ENCODE measurements around the gene LHFPL4. TPM values are rescaled to one million over a fixed set of nuclear protein-coding genes. Genes with fewer than 3 reads are reported as not detected.
"Not testable (repeated sequence)": the region's sequence is repeated elsewhere in the genome, so short reads cannot be mapped to it uniquely, and the experiment has no call there.

Gene LHFPL4
- not detected for total RNA-seq

DNA sequence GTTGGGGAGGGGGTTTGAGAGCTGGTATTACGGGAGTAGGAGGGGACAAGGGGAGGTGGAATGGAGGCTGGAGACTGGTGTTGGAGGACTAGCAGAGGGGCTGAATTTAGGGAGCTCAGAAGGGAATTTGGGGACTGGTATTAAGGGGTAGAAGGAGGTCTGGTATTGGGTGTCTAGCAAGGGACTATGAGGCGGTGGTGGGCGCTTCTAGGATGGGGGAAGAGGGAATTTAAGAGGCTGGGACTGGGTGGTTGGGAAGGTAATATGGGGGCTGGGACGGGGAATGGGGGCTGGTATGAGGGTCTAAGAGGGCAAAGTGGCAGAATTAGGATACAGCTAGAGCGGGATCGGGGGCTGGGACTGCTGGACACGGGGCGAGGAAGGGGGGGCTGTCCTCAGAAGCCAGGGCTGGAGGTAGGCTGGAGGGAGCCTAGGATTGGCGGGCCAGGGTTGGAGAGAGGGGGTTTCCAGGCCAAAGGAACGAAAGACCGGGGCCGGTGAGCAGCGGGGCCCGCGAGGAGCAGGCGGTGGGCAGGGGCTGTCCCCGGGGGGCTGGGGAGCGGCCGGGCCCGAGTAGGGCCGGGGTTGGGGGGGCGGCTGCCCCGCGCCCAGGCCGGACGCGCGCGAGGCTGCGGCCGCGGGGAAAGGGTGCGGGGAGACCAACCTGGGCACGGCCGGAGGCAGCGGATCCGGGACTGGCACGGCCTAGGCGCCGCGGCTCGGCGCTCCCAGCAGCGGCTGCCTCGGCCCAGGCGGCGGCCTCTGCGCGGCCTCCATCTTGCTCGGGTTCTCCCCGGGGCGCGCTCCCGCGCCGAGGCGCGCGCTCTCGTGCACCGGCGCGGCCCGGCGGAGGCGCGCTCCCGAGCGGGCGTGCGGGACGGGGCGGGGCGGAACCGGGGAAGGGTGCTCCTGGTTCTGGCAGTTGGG lies at the start of gene LHFPL4:
LHFPL4 (minus strand) TSS at position 802 of the 927 bp plus-strand sequence. CDS start 1,143 bp downstream, outside the sequence.
- no peaks in the 10 kb centered on the region for H3K36me3 Mint-ChIP-seq (ENCODE audit: insufficient read depth)
- H3K9me3 Mint-ChIP-seq, result no peaks in the 10 kb centered on the region
- H3K4me1 Mint-ChIP-seq (ENCODE audit: low read depth), result peaks cover 2% of the 10 kb centered on the region
- ATAC-seq (no peak), DNase-seq (no peak)
- no peak within 1 kb of the TSS for H3K4me3 Mint-ChIP-seq
- H3K27me3 Mint-ChIP-seq (ENCODE audit: low read depth), result peaks cover 66% of the 10 kb centered on the region

- no peak for ATAC-seq
- peaks cover 56% of the 10 kb centered on the region for H3K27me3 Mint-ChIP-seq (ENCODE audit: low read depth)
- H3K9me3 Mint-ChIP-seq, result peaks cover 11% of the 10 kb centered on the region
- H3K36me3 Mint-ChIP-seq (ENCODE audit: insufficient read depth), result no peaks in the 10 kb centered on the region
- no peak overlapping the region for H3K4me3 Mint-ChIP-seq
- H3K4me1 Mint-ChIP-seq (ENCODE audit: low read depth), result peaks cover 2% of the 10 kb centered on the region
- no peak for DNase-seq
Observed at GRCh38 chr3:9602620-9603019, 49.0 kb upstream of the LHFPL4 start.

GRCh38 chr3:9601006-9601581 lies 47.5 kb upstream of the LHFPL4 start:
- H3K4me3 Mint-ChIP-seq; H3K9me3 Mint-ChIP-seq; H3K4me1 Mint-ChIP-seq (ENCODE audit: low read depth); ATAC-seq; H3K36me3 Mint-ChIP-seq (ENCODE audit: insufficient read depth); DNase-seq: not testable (repeated sequence)
- peaks cover 54% of the 10 kb centered on the region for H3K27me3 Mint-ChIP-seq (ENCODE audit: low read depth)

- no peak for DNase-seq
- Mint-ChIP-seq H3K27me3 (ENCODE audit: low read depth) (peaks cover 53% of the 10 kb centered on the region), H3K4me1 (ENCODE audit: low read depth) (peaks cover 2% of the 10 kb centered on the region), H3K36me3 (ENCODE audit: insufficient read depth) (no peaks in the 10 kb centered on the region), H3K9me3 (peaks cover 7% of the 10 kb centered on the region), H3K4me3 (no peak overlapping the region)
- peak; percentile 58 to 62 for ATAC-seq
Observed at GRCh38 chr3:9600597-9600996, 47.0 kb upstream of the LHFPL4 start.

DNA sequence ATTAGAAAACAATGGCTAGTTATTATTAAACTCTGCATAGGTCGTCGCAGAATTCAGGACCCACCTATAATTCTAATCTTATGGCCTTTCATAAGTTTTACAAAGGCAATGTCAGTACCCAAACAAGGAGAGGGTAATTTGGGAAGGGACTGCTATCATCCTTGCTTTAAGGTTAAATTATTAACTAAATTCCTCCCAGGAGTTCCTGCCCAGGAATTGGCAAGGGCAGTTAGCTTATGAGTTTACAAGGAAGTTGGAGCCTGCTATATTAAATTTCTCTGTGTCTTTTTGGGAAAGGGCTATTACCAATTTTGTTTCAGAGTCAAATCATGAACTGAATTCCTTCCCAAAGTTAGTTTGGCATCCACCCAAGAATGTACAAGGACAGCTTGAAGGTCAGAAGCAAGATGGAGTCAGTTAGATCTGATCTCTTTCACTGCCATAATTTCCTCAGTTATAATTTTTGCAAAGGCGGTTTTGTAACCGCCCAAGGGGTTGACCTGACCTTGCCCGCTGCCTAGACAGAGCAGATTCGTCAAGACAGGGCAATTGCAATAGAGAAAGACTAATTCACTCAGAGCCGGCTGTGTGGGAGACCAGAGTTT lies 45.3 kb upstream of the LHFPL4 start:
- Mint-ChIP-seq H3K9me3 (no peaks in the 10 kb centered on the region), H3K36me3 (ENCODE audit: insufficient read depth) (no peaks in the 10 kb centered on the region), H3K27me3 (ENCODE audit: low read depth) (peaks cover 44% of the 10 kb centered on the region), H3K4me3 (no peak overlapping the region), H3K4me1 (ENCODE audit: low read depth) (peaks cover 2% of the 10 kb centered on the region)
- ATAC-seq, result no peak
- DNase-seq, result no peak

- H3K27me3 Mint-ChIP-seq (ENCODE audit: low read depth), result peaks cover 20% of the 10 kb centered on the region
- no peak for ATAC-seq
- DNase-seq, result no peak
- H3K36me3 Mint-ChIP-seq (ENCODE audit: insufficient read depth), result no peaks in the 10 kb centered on the region
- H3K4me1 Mint-ChIP-seq (ENCODE audit: low read depth), result peaks cover 2% of the 10 kb centered on the region
- no peak overlapping the region for H3K4me3 Mint-ChIP-seq
- no peaks in the 10 kb centered on the region for H3K9me3 Mint-ChIP-seq
Observed at GRCh38 chr3:9595877-9596276, 42.3 kb upstream of the LHFPL4 start.

DNA sequence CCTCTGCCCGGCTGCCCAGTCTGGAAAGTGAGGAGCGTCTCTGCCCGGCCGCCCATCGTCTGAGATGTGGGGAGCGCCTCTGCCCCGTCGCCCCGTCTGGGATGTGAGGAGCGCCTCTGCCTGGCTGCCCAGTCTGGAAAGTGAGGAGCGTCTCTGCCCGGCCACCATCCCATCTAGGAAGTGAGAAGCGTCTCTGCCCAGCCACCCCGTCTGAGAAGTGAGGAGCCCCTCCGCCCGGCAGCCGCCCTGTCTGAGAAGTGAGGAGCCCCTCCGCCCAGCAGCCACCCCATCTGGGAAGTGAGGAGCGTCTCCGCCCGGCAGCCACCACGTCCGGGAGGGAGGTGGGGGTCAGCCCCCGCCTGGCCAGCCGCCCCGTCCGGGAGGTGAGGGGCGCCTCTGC lies 38.2 kb upstream of the LHFPL4 start:
- not testable (repeated sequence) for ATAC-seq, DNase-seq

GRCh38 chr3:9590282-9590791 lies 36.7 kb upstream of the LHFPL4 start:
- no peaks in the 10 kb centered on the region for H3K9me3 Mint-ChIP-seq
- no peak for ATAC-seq
- peaks cover 5% of the 10 kb centered on the region for H3K27me3 Mint-ChIP-seq (ENCODE audit: low read depth)

More for the DNA sequence above, 38.2 kb upstream of the LHFPL4 start:
- not testable (repeated sequence) for H3K4me3 Mint-ChIP-seq; H3K4me1 Mint-ChIP-seq (ENCODE audit: low read depth); H3K27me3 Mint-ChIP-seq (ENCODE audit: low read depth); H3K9me3 Mint-ChIP-seq; H3K36me3 Mint-ChIP-seq (ENCODE audit: insufficient read depth)

GRCh38 chr3:9583792-9584191 lies 30.2 kb upstream of the LHFPL4 start:
- Mint-ChIP-seq H3K4me3 (no peak overlapping the region), H3K4me1 (ENCODE audit: low read depth) (no peaks in the 10 kb centered on the region), H3K9me3 (peaks cover 11% of the 10 kb centered on the region), H3K36me3 (ENCODE audit: insufficient read depth) (peaks cover 1% of the 10 kb centered on the region), H3K27me3 (ENCODE audit: low read depth) (peaks cover 2% of the 10 kb centered on the region)
- DNase-seq, result no peak
- ATAC-seq, result no peak

More at GRCh38 chr3:9590282-9590791, 36.7 kb upstream of the LHFPL4 start:
- Mint-ChIP-seq H3K4me1 (ENCODE audit: low read depth) (no peaks in the 10 kb centered on the region), H3K4me3 (no peak overlapping the region), H3K36me3 (ENCODE audit: insufficient read depth) (no peaks in the 10 kb centered on the region)
- DNase-seq, result no peak

DNA sequence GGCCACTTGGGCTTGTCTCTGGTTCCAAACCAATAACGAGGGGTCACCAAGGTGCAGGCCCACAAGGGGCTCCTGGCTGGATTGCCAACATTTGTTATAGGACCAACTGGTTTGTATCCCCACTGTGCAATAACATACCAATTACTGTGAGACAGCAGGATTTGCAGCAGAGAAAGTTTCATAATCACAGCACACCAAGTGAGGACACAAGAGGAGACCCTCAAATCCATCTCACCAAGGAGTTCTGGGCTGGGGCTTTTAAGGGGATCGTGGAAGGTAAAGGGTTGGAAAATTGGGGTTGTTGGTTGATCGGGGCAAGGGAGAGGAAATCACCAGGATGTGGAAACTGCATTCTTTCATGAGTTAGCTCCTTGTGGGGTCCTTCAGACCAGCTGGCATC lies 29.7 kb upstream of the LHFPL4 start:
- ATAC-seq (no peak), DNase-seq (no peak)
- Mint-ChIP-seq H3K36me3 (ENCODE audit: insufficient read depth) (peaks cover 1% of the 10 kb centered on the region), H3K9me3 (peaks cover 11% of the 10 kb centered on the region), H3K4me3 (no peak overlapping the region), H3K27me3 (ENCODE audit: low read depth) (peaks cover 2% of the 10 kb centered on the region), H3K4me1 (ENCODE audit: low read depth) (no peaks in the 10 kb centered on the region)

DNA sequence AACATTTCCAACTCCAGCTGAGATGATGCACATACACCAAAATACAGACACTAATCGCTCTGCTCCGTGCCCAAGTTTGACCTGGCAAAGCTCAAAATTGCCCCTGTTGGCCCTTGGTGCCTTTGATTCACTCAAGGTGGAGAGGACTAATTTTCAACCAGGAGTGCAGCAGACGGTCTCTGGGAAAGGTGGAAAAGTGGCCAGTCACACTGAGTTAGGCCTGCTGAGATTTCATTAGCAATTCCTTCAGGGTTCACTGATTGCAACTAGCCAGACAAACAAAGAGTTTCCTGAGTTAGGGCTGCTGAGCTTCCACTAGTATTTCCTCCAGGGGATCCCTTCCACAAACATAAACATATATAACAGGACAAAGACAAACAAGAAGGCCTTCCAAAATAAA lies 28.7 kb upstream of the LHFPL4 start:
- Mint-ChIP-seq H3K4me1 (ENCODE audit: low read depth) (no peaks in the 10 kb centered on the region), H3K36me3 (ENCODE audit: insufficient read depth) (peaks cover 1% of the 10 kb centered on the region), H3K27me3 (ENCODE audit: low read depth) (peaks cover 2% of the 10 kb centered on the region), H3K9me3 (peaks cover 11% of the 10 kb centered on the region), H3K4me3 (no peak overlapping the region)
- DNase-seq, result no peak
- no peak for ATAC-seq

DNA sequence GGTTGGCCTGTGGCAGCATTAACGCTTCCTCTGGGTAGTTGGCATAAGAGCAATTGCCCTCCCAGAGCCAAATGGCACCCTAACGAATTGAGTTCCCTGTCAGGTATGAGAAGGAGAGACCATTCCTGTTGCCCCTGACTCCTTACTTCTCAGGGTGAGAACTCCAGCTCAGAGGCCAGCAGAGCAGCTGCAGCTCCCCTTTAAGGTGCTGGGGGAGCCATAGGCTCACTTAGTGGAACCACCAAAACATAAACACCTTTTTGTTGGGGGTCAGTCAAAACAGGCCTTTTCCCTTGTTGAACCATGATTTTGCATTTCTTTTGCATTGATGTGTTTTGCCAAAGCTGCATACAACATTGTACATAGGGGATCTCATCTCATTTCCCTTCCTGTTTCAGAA lies 28.1 kb upstream of the LHFPL4 start:
- ATAC-seq, result no peak
- DNase-seq, result no peak
- no peak overlapping the region for H3K4me3 Mint-ChIP-seq
- peaks cover 11% of the 10 kb centered on the region for H3K9me3 Mint-ChIP-seq
- peaks cover 1% of the 10 kb centered on the region for H3K36me3 Mint-ChIP-seq (ENCODE audit: insufficient read depth)
- peaks cover 2% of the 10 kb centered on the region for H3K27me3 Mint-ChIP-seq (ENCODE audit: low read depth)
- H3K4me1 Mint-ChIP-seq (ENCODE audit: low read depth), result no peaks in the 10 kb centered on the region

- peaks cover 9% of the 10 kb centered on the region for H3K9me3 Mint-ChIP-seq
- ATAC-seq, result no peak
- no peaks in the 10 kb centered on the region for H3K4me1 Mint-ChIP-seq (ENCODE audit: low read depth)
- peaks cover 13% of the 10 kb centered on the region for H3K27me3 Mint-ChIP-seq (ENCODE audit: low read depth)
- DNase-seq, result no peak
- H3K4me3 Mint-ChIP-seq, result no peak overlapping the region
- H3K36me3 Mint-ChIP-seq (ENCODE audit: insufficient read depth), result no peaks in the 10 kb centered on the region
Observed at GRCh38 chr3:9569054-9569453, 15.4 kb upstream of the LHFPL4 start.

- H3K4me3 Mint-ChIP-seq, result no peak overlapping the region
- no peak for DNase-seq
- H3K27me3 Mint-ChIP-seq (ENCODE audit: low read depth), result peaks cover 8% of the 10 kb centered on the region
- no peaks in the 10 kb centered on the region for H3K36me3 Mint-ChIP-seq (ENCODE audit: insufficient read depth)
- no peaks in the 10 kb centered on the region for H3K4me1 Mint-ChIP-seq (ENCODE audit: low read depth)
- H3K9me3 Mint-ChIP-seq, result peaks cover 13% of the 10 kb centered on the region
- ATAC-seq, result no peak
Observed at GRCh38 chr3:9565316-9565715, 11.7 kb upstream of the LHFPL4 start.

Measured in activated T-cell treated with anti-CD3 and anti-CD28 coated beads, Interleukin-2, amount 50 U/mL, for 4 hours (primary cell).